K562 (cell line): ENCODE results near the gene LMBR1L. TPM values are rescaled to one million over a fixed set of nuclear protein-coding genes. Genes with fewer than 3 reads are reported as not detected.
A peak's percentile ranks its signal among the peaks of the same experiment; 100 is the strongest.

Experiments used
- ARID2 ChIP-seq: fragments of 450-650 bp; IDR thresholded peaks from 2 replicates; pipeline ENCODE4 v1.6.1; 2017; ENCODE audit warnings: antibody characterized with exemption, mild to moderate bottlenecking
- CBX2 ChIP-seq: fragments of 200-600 bp; sonication (generic); IDR thresholded peaks from one replicate; pipeline ENCODE4 v1.6.1; 2012; ENCODE audit warnings: mild to moderate bottlenecking, low read length, inconsistent platforms; ENCODE audit not compliant: insufficient read depth, poor library complexity, severe bottlenecking
- CBX5 ChIP-seq: IDR thresholded peaks from 2 replicates; pipeline ENCODE4 v1.6.1; 2014; ENCODE audit warnings: low read depth, borderline replicate concordance
- CEBPG ChIP-seq, 3 experiments: fragments of 200-800 bp in 1 of 3; sonication (Bioruptor generic) in 1 of 3; sonication (generic) in 1 of 3; formaldehyde crosslinking in 1 of 3; IDR thresholded peaks in 2 of 3; conservative IDR thresholded peaks in 1 of 3; 2 replicates each; pipeline versions ENCODE4 v1.6.1 to v1.8.0; 2016 to 2022; ENCODE audit warnings: missing compliant biosample characterization in 2 of 3, missing genetic modification characterization in 2 of 3, mild to moderate bottlenecking in 1 of 3, missing genetic modification reagents in 1 of 3
- LEF1 ChIP-seq: fragments of 450-650 bp; IDR thresholded peaks from 2 replicates; pipeline ENCODE4 v1.6.1; 2016; ENCODE audit warnings: mild to moderate bottlenecking
- POLR2G ChIP-seq: fragments of 200-400 bp; formaldehyde crosslinking; IDR thresholded peaks from 2 replicates; pipeline ENCODE4 v1.6.1; 2017; ENCODE audit warnings: low read depth, mild to moderate bottlenecking, antibody characterized with exemption, low read length, moderate library complexity
- STAT5B ChIP-seq: fragments of 250-450 bp; sonication (Bioruptor Pico); IDR thresholded peaks from 2 replicates; pipeline ENCODE4 v1.8.0; 2021; ENCODE audit warnings: mild to moderate bottlenecking, inconsistent platforms
- TCF7L2 ChIP-seq: fragments of 150-350 bp; IDR thresholded peaks from 2 replicates; pipeline ENCODE4 v1.6.1; 2016; ENCODE audit warnings: low read depth, mild to moderate bottlenecking, low read length, moderate library complexity
- TCFL5 ChIP-seq: fragments of 250-450 bp; sonication (Bioruptor Pico); conservative IDR thresholded peaks from 2 replicates; pipeline ENCODE4 v1.6.1; 2021; ENCODE audit warnings: mild to moderate bottlenecking, moderate library complexity, matching md5 sums
- THRAP3 ChIP-seq: fragments of 450-650 bp; IDR thresholded peaks from 2 replicates; pipeline ENCODE4 v1.6.1; 2016; ENCODE audit warnings: mild to moderate bottlenecking, inconsistent platforms, borderline replicate concordance
- ZNF232 ChIP-seq: sonication (generic); formaldehyde crosslinking; IDR thresholded peaks from 2 replicates; pipeline ENCODE4 v1.8.0; 2022; ENCODE audit warnings: mild to moderate bottlenecking, missing genetic modification reagents
- ZNF3 ChIP-seq: fragments of 250-450 bp; sonication (Bioruptor Pico); IDR thresholded peaks from 2 replicates; pipeline ENCODE4 v1.5.0; 2021; ENCODE audit warnings: mild to moderate bottlenecking, moderate library complexity
- ZNF431 ChIP-seq: sonication (generic); formaldehyde crosslinking; IDR thresholded peaks from 2 replicates; pipeline ENCODE4 v1.8.0; 2022; ENCODE audit warnings: mild to moderate bottlenecking, missing genetic modification reagents
- polyA plus RNA-seq, 8 experiments: library from polyadenylated mRNA; depleted of rRNA in 4 of 8; stranded (reverse) in 5 of 8; unstranded in 3 of 8; fragments of >200 nt; fragmentation: Nextera tagmentation in 2 of 8; fragmentation: Illumina TruSeq in 1 of 8; extraction: Ambion mirVana in 2 of 8; extraction: Trizol in 1 of 8; gene quantifications; 2 replicates each; pipeline versions ENCODE4 v1.2.1 to v1.2.3, GENCODE V29; 2011 to 2014; ENCODE audit warnings: inconsistent platforms in 1 of 8, missing spikeins in 1 of 8
- total RNA-seq, 7 experiments: library from RNA; depleted of rRNA in 6 of 7; stranded (reverse); fragments of >200 nt in 6 of 7; fragmentation: Illumina TruSeq in 2 of 7; extraction: Trizol in 2 of 7; gene quantifications; 2 replicates each; pipeline versions ENCODE4 v1.2.1 to v1.2.3, GENCODE V29; 2011 to 2021; ENCODE audit warnings: low replicate concordance in 1 of 7
- TF ChIP-seq, protein P1 (sequence below): fragments of 250-450 bp; sonication (Bioruptor Pico); IDR thresholded peaks from 2 replicates; pipeline ENCODE4 v1.4.0; 2020; ENCODE audit warnings: mild to moderate bottlenecking, moderate library complexity, borderline replicate concordance
- TF ChIP-seq, protein P2 (sequence below): sonication (generic); formaldehyde crosslinking; IDR thresholded peaks from 2 replicates; pipeline ENCODE4 v1.8.0; 2022; ENCODE audit warnings: mild to moderate bottlenecking, low read depth, missing genetic modification reagents
- TF ChIP-seq, protein P3 (sequence below): fragments of 250-450 bp; sonication (Bioruptor Pico); IDR thresholded peaks from 2 replicates; pipeline ENCODE4 v1.5.0; 2022; ENCODE audit warnings: mild to moderate bottlenecking

The LMBR1L gene
- total and polyA plus RNA-seq, 9 of the 15 experiments (the other 6 are each of a cell fraction or from before 2014, with no cell fraction given): 2.5 to 57.0 (median 31.1) TPM

DNA sequence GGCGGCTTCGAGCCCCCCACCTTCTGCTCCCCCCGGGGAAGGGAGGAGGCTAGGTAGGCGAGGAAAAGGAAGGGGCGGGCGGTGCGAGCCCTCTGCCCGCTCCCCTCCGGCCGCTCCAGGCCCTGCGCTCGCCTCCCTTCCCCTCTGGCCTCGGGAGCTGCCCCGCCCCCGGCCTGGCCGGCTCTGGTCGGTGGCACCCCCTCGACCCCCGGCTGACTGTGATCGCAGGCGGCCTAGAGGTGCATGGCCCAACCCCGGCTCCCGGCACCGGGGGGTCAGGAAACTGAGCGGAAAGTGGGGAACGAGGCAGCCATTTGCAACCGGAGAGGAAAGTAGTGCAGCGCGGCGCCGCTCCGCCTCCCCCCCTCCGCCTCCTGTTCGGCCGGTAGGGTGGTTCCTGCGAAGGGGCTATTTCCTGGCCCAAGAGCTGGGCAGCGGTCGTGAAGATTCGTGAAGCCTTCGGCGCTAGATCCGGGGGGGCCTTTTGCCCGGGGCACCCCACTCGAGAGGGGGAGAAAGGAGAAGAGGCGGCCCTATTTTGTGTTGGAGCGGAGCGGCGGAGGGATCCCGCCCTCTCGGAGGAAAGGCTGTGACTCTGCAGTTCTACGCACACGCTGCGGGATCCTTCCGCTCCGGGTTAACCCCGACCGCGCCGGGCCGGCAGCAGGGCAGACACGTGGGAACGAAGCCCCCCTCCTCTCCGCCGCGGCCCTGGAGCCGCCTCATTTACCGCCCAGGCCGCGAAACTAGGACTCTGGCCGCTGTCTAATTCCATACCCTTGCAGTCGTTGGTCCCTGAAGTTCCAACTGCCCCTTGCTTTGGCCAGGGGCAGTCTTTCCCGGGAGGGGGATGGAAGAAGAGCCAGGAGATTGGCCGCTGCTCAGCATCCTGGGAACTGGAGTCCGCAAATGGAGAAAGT lies 50.1 kb downstream of the LMBR1L start, which contains the start of gene KMT2D (continued):
- TF ChIP-seq CBX2 (no peak), TCF7L2 (no peak), ZNF3 (CRISPR knock-in tag) (no peak), ARID2 (no peak), STAT5B (CRISPR knock-in tag) (no peak), LEF1 (peak; percentile 76), POLR2G (peak; percentile 92), ZNF431 (CRISPR knock-in tag) (peak; percentile 57; the same call in 1 of the 2 replicates), ZNF232 (0 out of 2 replicates have a peak, but pooled peaks have one; percentile 28), TCFL5 (CRISPR knock-in tag) (no peak), THRAP3 (peak; percentile 38; the same call in 1 of the 2 replicates), CEBPG (CRISPR knock-in tag; IDR thresholded peaks at IDR 0.05) (no peak), CEBPG (tag; conservative IDR thresholded peaks at IDR 0.05 in 1 of 2, IDR thresholded peaks at IDR 0.05 in 1 of 2) (no peak), CBX5 (no peak)
- TF ChIP-seq, protein P1, sequence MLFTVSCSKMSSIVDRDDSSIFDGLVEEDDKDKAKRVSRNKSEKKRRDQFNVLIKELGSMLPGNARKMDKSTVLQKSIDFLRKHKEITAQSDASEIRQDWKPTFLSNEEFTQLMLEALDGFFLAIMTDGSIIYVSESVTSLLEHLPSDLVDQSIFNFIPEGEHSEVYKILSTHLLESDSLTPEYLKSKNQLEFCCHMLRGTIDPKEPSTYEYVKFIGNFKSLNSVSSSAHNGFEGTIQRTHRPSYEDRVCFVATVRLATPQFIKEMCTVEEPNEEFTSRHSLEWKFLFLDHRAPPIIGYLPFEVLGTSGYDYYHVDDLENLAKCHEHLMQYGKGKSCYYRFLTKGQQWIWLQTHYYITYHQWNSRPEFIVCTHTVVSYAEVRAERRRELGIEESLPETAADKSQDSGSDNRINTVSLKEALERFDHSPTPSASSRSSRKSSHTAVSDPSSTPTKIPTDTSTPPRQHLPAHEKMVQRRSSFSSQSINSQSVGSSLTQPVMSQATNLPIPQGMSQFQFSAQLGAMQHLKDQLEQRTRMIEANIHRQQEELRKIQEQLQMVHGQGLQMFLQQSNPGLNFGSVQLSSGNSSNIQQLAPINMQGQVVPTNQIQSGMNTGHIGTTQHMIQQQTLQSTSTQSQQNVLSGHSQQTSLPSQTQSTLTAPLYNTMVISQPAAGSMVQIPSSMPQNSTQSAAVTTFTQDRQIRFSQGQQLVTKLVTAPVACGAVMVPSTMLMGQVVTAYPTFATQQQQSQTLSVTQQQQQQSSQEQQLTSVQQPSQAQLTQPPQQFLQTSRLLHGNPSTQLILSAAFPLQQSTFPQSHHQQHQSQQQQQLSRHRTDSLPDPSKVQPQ (CRISPR knock-in tag): no peak
- TF ChIP-seq, protein P2, sequence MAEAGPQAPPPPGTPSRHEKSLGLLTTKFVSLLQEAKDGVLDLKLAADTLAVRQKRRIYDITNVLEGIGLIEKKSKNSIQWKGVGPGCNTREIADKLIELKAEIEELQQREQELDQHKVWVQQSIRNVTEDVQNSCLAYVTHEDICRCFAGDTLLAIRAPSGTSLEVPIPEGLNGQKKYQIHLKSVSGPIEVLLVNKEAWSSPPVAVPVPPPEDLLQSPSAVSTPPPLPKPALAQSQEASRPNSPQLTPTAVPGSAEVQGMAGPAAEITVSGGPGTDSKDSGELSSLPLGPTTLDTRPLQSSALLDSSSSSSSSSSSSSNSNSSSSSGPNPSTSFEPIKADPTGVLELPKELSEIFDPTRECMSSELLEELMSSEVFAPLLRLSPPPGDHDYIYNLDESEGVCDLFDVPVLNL (CRISPR knock-in tag): no peak
- TF ChIP-seq, protein P3, sequence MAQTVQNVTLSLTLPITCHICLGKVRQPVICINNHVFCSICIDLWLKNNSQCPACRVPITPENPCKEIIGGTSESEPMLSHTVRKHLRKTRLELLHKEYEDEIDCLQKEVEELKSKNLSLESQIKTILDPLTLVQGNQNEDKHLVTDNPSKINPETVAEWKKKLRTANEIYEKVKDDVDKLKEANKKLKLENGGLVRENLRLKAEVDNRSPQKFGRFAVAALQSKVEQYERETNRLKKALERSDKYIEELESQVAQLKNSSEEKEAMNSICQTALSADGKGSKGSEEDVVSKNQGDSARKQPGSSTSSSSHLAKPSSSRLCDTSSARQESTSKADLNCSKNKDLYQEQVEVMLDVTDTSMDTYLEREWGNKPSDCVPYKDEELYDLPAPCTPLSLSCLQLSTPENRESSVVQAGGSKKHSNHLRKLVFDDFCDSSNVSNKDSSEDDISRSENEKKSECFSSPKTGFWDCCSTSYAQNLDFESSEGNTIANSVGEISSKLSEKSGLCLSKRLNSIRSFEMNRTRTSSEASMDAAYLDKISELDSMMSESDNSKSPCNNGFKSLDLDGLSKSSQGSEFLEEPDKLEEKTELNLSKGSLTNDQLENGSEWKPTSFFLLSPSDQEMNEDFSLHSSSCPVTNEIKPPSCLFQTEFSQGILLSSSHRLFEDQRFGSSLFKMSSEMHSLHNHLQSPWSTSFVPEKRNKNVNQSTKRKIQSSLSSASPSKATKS (CRISPR knock-in tag): no peak
